ENCODE measurements around the gene PHACTR1.

The PHACTR1 gene

DNA sequence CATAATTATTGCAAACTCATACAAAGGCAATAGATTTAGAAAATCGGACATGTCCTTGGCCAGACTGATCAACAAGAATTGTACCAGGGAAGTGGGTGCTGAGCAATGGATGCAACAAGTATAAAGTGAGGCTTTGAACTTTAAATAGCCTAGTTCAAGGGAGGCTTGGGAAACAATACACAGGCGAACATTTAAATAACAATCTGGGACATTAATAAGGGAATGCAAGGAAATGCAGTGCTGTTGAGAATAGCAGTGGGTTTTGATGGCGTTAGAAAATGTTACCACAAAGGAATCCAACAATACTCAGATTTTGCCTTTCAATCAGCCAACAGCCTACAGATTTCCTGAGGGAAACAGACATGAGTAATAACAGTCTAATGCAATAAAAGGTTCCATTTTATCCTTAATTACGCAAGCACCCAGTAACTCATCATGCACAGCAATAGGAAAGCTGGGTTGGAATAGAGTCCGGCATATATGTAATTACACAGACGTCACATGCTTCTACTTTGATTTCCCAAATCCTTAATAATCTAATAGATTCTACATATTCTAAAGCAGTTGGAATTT, 134.6 kb downstream of the PHACTR1 start:
- peak in 1 of 3 donors; percentile 25 for DNase-seq

DNA sequence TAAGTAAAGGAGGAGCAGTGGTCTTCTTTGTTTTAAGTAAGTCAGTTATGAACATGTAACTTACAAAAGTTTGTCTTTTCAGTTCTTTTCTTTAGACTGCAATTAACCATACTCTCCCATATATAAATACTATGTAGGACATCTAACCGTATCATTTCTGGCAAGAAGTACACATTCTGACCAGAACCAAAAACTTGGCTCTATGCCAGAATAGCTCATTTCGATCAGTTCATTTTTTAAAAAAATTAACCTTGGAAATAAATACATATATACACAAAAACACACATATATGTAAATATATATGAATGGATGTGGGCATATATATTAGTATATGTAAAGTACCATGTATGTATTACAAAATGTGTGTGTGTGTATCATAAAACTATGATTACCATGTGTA, 145.0 kb downstream of the PHACTR1 start:
- no peak for DNase-seq

DNA sequence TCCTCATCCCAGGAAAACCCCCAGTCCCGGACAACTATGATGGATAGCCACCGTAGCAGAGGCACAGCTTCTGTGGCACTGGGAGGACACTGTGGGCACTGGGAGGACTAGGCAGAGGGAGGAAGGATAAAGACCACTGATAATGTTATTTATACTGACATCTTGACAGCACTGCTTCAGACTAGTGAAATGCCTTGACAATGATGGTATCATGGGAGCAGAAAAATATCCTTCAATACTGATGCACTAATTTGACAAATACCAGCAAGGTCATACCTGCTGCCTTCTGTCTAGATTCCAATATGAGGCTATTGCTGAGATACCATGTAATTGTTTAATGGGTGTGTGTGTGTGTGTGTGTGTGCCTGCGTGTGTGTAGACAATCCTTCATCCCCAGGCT, 148.6 kb downstream of the PHACTR1 start:
- DNase-seq: no peak

DNA sequence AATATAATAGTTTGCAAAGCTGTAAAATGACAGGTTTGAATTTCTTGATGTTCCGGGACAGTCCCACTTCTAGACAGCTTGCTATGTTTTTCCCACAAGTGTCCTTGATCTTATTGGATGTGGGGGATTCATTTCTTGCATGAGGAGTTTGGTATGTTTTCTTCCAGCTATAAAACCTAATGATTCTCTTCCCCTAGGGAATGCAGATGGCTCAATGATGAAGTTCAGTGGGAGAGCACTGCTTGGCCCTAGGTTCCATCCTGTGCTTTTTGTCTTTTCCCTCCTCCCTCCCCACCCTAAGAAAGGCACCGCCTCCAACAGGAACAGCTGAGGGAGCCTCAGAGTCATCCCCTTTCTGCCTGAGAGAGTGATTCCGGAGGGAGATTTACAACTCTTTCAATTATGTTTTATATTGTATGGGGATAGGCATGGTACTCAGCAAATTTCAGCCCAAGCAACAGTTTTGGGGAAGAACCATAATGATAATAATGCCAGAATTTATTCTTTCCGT, 149.2 kb downstream of the PHACTR1 start:
- no peak for DNase-seq

DNA sequence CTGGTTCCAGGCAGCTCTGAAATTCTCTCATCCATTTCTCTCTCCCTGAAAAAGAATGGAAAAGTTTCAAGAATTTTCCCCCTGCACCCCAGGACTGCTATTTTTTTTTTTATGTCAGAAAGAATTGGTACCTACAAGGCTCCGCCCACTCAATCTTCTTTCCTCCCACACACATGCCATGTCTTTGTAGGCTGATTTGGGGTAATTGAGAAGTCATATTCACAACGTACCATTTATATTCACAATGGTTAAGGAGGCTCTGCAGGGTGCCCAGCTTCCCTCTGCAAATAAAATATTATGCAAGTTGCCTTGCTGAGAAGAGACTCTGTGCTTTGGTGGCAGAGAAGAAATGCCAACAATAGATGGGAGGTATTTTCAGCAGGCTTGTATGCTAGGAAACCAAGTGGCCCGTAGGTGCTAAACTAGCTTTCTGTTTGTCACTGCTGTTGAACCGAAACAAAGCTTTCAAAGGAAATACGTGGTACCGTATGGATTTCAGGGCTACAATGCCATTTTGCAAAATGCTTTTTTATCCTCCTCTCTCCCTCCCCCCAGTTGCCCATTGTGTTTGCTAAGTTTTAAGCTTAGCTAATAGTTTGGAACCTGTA, 150.0 kb downstream of the PHACTR1 start:
- DNase-seq: no peak

DNA sequence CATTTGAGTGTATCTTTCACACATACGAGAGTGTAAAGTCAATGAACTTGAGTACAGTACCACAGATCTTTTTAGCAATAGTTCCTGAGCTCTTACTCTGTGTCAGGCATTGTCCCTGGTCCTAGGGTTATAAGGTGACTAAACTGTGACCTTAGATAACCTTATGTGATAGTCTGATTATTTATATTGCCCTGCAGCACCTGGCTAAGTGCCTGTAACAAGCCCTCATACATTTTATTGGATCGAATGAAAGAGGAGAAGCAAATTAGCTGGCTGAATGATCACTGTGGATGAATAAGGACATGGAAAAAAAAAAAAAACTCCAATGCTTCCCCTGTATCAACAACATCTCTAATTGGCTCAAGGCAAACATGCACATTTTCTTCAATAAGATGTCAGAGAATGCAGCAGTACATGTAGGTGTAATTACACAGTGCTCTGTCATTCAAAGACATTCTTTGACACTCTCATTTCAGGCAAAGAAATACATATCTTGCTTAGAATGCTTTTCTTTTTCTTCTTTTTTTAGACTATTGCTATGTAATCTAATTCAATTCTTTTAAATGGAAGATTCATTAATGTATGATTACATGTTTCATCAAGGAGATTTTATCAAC, 153.4 kb downstream of the PHACTR1 start:
- DNase-seq: no peak

DNA sequence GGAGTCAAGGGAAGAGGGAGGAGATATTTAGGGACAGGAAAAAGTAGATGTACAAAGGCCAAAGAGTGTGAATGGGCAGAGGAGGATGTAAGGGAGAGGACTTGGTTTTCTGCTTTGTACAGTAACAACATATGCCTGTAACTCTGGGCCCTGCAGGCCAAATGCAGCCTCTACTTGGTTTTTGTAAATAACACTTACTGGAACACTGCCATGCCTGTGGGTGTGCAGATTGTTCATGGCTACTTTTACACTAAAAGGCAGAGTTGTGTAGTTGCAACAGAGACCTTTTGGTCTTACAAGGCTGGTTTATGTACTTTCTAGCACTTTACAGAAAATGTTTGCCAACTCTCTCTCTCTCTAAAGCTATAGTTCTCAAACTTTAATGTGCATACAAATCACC, 157.1 kb downstream of the PHACTR1 start:
- DNase-seq: no peak

DNA sequence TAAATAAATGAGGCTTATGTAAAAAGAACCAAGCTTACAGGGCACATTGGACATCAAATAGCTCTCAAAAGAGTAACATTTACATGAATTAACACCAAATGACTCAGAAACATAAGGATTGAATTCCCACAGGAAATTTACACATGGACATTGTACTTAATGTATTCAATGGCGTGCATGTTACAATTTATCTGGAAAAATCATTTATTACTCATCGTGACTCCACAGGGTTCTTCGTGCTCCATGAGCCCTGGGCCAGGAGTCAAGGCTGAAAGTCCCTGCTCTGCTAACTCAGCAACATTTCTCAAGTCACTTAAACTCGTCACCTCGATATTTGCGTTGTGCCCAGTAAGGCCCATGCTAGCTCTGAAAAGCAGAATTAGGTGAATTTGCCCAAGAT, 158.5 kb downstream of the PHACTR1 start:
- DNase-seq: no peak

DNA sequence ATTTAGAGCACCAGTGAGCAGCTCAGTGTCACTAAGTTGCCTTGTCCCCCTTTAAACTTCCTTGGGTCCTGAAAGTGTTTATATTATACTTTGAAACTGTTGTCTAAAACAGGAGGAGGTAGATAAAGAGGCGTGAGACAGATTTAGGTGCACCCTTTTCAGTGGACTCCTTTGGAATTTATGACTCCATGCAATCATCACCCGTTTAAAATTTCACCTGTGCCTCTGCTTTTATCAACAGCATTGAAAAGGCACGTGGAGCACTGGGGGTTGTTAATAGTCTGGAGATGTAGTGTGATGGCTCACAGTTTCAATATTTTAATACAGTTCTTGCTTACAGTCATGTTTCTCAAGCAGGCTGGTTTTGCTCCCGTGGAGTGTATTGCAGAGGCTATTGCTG, 162.2 kb downstream of the PHACTR1 start:
- no peak for DNase-seq

DNA sequence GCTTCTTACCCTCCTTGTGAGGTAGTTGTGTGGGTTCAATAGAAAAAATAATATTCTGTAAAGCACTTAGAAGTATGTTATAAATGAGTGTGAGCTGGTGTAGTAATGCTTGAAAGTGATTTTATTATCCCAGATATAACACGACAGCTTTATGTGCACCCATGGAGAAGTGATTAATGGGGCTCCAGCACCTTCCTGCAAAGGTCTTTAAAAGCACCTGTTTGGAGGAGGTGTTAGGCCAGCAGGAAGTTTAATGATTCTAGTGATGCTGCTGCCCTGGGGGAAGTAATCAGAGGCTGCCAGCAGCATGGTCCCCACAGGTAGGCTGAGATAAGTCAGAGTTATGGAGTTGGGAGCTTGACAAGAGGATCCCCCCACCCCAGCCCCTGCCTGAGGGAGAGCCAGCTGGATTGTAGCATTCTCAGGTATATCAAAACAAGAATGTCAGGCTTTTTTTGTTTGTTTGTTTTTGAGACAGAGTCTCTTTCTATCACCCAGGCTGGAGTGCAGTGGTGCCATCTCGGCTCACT, 166.3 kb downstream of the PHACTR1 start:
- no peak for DNase-seq

DNA sequence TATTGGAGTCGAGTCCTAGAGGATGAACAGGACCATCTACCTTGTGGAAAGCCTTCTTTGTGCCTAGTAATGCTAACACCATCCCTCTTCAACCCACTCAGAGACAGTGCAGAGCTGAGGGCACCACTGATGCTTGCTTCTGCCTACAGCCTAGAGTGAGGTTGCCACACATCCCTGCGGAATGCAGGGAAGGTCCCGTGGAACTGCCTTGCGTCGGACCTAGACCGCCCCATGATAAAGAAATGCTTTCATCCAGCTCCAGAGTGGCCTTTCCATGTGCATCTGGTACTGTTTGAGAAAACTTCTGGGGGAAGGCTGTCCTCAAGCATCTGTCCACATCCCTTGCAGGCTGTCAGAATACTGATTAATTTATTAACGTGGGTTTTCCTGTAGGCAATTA, 168.4 kb downstream of the PHACTR1 start:
- no peak for DNase-seq

DNA sequence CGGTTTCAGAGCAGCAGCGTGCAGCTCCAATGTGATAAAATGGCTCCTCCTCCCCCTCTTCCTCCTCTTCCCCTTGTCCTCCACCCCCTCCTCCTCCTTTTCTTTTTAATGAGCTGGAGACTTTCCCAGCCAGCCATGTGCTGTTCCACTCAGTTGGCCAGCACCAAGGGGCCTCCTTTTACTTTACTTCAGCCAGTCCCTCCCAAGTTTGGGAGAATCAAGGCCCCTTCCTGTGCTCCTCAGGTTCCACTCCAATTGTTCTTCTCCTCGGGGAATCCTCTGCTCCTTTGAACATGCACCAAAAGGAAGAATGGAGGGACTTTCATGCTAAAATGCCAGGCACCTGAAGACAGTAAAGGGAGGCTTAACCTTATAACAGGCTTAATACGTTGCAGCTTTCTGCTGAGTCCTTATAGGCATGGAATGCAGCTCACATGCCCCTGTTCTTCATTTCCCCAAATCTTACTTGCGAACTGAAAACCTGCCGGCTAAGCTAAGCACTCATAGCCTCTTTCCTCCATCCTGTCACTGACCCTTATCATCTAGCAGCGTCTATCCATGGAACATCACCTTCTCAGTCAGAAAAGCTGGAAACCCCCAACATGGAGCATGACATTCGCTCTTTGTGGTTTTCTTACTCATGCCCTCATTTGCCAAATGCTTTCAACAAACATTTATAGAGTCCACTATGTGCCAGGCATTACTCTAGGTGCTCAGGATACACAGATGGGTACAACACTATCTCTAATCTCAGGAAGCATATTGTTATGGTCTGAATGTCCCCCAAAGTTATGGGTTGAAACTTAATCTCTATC, 170.6 kb downstream of the PHACTR1 start:
- no peak for DNase-seq

DNA sequence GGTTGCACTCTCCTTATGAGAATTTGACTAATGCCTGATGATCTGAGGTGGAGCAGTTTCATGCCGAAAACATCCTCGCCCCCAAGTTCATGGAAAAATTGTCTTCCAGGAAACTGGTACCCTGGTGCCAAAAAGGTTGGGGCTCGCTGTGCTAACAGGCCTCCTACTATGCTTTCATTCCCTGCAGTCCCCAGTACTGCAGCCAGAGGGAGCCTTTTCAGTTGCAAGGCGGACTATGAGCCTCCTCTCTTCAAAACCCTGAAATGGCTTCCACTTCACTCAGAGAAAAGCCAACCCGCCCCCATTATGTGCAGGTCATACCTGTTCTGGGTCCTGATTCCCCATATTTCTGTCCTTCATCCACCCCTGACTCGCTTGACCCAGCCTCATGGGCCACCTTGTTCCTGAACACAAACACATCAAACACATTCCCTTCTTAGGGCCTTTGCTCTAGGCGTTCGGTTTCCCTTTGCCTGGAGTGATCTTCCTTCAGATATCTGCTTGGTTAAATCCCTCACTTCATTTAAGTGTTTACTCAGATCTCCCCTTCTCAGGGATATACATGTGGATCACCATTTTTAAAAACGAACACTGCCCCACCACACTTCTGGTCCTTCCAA, 173.7 kb downstream of the PHACTR1 start:
- DNase-seq: peak in 2 of 3 donors; percentile 14 to 26

DNA sequence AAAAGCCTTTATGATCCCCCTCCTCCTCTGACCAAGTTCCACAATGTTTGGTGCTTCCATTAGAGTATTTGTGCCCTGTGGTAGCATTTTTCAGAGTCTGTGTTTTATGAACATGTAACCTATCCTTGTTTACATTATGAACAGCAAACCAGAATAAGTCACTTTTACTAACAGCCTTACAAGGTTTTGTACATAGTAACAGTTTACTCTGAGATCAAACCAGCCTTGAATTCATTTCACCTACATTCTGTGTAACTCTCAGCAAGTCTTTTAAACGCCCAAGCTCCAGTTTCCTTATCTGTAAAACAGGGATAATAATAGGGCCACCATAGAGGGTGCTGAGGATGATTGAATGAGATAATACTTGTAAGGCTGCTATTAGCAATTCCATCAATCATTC, 175.0 kb downstream of the PHACTR1 start:
- no peak for DNase-seq

DNA sequence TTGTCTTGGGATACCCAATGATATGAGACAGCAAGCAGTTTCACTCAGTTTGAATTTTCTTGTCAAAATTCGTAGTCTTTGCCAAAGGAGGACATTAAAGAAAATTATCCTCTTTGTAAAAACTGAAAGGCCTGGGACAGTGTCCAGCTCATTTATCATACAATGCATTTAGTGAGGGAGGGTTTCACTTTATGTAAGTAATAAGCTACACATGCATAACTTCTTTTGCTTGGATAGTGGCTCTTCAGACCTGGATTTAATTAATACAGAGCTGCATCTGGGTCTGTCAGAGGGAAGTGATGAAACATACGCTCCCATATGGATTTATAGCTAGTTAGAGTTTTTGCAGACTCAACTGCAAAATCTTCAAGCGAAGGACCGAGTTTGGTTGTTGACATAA, 175.6 kb downstream of the PHACTR1 start:
- no peak for DNase-seq

DNA sequence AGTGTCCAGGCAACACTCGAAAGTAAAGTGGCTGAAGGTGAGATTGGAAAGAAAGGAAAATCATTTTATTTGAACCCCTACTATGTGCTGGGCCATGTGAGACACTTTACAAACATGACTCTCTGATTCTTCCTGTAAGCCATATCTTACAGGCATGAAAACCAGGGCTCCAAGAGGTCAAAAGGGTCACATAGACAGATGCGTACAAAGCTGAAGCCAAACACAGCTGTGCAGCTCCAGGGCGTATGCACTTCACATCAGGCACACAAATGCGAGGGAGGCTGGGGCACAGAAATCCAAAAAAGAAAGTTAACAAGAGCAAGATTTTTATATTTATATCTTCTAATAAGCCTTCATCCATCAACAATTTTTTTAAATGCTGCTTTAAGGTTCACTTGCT, 176.5 kb downstream of the PHACTR1 start:
- no peak for DNase-seq

DNA sequence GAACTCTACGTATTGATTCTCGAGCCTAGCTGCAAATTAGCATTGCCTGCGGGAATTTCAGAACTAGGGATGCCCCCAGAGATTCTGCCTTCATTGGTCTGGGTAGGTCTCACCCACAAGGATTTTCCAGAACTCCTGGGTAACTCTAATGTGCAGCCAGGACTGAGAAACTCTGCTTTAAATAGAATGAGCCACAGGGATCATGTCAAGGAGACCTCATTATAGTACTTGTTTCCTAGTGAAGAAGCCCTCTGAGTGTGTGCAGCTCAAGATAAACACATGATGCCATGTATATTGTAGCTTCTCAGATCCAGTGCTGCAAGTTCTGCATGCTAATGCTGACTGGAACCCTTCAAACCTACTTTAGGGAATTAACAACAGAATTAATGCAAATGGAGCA, 179.2 kb downstream of the PHACTR1 start:
- DNase-seq: no peak

DNA sequence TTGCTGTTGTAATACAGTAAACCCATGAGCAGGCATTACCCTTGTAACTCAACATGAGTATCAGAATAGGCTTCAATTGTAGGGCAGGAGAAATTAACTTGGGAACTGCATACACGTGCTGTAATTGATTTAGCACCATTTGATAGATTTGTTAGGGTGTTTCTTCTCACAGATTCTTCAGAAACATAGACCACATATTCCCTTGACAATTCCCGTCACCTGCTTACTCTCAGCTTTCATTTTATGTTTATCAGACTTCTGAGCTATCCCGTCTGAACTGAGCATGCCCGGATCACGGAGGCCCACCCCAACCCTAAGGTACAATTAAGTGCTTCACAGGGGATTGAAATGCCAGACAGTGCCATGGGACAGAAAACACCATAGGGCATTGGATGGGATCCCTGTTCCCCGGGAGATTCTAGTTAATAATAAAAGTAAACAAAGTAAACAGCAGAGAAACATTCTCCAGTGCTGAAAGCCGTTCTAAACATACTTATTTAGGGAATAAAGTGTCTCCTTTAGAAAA, 179.7 kb downstream of the PHACTR1 start:
- no peak for DNase-seq

DNA sequence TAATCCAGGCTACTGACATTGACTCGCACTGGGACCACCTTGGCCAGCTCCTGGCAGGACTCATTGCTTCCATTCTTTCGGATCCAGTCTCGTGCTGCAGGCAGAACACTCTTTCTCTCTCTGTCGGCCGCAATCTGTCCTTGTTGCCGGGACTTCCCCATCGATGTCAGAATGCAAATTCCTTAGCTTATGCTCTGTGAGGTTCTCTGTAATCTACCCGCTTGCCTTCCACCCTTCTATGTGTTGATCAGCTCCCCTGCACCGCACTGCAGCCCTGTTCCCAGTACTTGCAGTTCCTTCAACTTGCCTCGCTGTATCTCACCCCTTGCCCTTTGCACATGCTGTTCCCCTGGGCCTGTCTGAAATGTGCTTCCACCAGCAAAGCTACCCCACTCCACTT, 182.0 kb downstream of the PHACTR1 start:
- no peak for DNase-seq

DNA sequence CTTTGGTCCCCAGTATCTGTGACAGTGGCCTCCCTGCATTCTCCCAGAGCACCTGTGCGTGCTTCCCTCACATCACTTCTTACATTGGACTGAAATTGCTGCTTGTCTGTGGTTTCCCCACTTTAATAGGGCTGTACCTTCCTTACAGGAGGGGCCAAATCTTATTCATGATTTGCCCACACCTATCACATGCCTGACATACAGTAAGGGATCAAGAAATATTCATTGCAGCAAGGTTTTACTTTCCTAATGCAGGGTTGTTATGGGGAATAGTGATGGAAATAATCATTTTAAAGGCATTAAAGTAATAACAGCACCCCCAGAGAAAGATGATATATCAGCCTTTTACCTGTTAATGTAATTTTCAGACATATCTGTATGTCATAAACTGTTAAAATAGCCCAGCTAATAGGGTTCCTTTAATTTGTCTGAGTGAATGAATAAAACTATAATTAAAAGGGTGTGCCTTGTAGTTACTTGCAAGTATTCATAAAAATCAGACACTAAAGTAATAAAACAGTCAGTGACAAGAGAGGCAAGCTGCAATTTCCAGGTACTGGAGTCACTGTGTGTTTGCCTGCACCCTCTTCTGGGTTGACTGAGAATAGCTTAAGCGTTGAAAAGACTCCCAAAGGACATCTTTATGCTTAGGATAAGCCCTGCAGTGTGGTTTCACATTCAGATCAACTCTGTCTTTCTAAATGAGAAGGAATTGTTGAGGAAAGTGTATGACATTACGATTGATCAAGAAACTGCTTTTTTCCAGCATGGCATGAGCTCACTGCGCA, 182.7 kb downstream of the PHACTR1 start:
- DNase-seq: no peak

DNA sequence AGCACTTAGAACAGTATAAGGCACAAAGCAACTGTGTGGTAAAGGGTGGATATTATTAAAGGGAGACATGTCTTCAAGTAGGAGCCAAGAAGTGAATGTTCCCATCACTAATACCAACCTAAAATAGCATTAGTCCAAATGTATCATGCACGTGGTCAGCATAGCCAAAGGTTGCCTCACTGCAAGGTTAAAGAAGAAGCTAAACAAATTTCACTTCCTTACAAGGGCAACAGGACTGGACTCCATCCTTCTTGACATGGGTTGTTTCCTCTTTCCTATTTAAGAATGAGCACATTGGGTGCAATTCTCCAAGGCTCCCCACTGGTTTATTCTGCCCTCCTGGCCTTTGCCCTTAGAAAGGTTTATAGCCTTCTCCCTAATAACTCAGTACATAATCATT, 186.7 kb downstream of the PHACTR1 start:
- peak; percentile 63 to 79 (median 76) for DNase-seq

DNA sequence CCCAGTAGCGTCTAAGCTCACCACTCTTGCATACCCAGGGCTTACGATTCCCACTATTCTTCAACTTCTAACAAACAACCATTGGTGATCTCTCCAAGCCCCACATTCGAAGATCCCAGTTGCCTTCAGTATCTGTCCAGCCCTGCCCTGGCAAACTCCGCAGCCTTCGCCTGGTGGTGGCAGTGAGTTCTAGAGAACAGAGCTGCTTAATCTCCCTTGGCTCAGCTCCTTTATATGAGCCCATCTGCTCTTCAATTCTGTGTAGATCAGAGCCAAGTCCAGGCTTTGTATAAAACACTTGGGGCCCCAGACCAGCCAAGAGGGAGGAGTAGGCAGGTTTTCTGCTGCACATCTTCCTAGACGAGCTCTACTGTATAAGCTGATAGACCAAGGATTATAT, 193.3 kb downstream of the PHACTR1 start:
- no peak for DNase-seq
